GM10847 (cell line): Measurements from ENCODE around the gene TTC13.

Source experiments
- POLR2A ChIP-seq: IDR thresholded peaks from 2 replicates; pipeline ENCODE4 v1.6.1; 2011; ENCODE audit not compliant: insufficient read length; ENCODE audit errors: extremely low read depth

The TTC13 gene

DNA sequence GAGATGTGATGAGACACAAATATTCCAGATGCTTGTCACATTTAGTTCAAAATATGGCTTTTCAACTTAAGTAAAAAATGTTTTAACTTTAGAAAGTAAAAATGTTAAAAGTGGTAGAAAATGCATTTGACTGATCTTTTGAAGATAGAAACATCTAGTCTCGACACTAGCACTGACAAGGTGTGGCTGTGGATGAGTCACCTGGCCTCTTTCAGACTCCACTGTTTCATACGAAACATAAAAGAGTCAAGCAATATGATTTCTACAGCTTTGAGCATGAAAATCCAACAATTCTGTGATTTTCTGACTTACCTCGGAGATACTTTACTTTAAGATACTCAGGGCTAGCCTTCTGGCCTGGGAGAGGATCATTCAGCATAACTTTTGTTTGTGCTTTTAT lies 47.7 kb downstream of the TTC13 start:
- TF ChIP-seq POLR2A: no peak

DNA sequence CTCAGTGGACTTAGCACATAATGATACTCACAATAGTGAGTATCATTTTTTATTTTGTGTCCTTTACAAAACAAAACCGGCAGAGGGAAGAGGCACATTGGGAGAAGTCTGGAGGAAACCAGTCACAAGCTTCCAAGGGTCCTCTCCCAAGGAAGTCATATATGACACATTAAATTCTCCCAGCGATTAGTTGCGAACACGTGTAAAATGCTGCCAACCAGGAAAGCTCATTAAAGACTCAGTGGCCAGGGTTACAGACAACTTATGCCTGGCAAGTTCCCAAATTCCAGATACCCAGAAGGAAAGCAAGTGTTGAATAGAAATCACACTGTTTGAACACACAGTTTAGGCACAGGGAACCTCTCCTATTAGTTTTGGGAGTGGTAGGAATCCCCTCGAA lies 52.5 kb downstream of the TTC13 start:
- TF ChIP-seq POLR2A: no peak

DNA sequence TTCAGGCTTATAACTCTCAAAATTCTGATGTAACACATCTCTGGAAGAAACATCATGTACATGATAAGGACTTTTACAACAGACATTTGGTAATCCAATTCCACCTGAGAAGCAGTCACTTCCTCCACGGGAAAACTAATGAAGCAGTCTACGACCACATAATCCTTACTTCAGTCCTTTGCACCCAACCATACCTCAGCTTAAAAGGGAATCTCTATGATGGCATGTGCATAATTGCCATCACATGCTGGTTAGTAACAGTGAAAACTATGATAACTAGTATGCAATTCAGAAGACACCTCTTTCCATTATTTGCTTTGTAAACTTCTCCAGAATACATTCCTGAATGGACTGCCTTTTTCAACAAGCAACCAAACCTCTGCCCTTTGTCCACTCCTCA lies 53.1 kb downstream of the TTC13 start:
- TF ChIP-seq POLR2A: no peak

DNA sequence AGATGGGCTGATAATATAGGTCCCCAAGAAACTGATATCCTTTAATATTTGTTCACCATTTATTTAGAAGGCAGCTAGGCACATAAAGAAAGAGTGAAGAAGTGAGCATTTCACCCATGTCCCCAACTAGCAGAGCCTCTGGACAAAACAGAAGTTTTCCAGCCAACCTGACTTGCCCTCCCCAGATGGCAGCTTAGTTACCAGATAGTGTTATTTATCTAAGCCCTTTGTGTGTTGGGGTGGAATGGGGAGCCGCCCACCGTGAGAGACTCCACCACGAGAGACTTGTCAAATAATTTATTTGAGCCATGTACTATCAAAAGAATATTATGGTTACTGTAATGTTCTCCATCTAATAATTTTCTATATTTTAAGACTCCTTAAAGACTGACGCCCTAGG lies 55.5 kb downstream of the TTC13 start:
- no peak for TF ChIP-seq POLR2A

DNA sequence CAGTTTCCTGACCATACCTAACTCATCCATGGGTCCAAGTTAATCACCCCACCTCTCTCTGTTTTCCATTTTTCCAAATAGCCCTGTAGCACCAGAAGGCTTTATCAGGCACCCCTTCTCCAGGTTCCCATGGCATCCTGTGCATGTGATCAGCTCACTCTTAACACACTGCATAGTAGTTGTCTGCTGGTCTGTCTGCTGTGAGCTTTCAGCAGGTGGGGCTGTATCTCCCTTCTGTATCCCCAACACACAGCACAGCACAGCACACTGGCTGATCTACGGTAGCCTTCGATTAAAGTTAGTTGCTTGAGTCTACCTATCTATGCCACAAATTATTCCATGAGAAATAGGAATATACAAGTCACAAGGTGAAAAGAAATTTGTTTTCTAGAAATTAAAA lies 56.0 kb downstream of the TTC13 start:
- TF ChIP-seq POLR2A: no peak

DNA sequence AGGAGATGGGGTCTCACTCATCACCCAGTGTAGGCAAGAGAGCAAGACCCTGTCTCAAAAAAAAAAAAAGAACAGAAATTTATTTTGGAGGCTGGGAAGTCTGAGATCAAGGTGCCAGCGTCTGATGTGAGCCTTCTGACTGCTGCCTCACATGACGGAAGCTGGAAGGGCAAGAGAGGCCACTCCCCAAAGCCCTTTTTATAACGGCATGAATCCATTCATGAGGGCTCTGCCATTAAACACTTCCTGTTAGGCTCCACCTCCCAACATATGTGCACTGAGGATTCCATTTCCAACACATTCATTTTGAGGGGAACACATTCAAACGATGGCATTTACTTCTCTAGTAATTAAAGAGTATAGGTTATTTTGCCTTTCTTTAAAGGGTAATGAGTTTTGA lies 59.5 kb downstream of the TTC13 start:
- no peak for TF ChIP-seq POLR2A

DNA sequence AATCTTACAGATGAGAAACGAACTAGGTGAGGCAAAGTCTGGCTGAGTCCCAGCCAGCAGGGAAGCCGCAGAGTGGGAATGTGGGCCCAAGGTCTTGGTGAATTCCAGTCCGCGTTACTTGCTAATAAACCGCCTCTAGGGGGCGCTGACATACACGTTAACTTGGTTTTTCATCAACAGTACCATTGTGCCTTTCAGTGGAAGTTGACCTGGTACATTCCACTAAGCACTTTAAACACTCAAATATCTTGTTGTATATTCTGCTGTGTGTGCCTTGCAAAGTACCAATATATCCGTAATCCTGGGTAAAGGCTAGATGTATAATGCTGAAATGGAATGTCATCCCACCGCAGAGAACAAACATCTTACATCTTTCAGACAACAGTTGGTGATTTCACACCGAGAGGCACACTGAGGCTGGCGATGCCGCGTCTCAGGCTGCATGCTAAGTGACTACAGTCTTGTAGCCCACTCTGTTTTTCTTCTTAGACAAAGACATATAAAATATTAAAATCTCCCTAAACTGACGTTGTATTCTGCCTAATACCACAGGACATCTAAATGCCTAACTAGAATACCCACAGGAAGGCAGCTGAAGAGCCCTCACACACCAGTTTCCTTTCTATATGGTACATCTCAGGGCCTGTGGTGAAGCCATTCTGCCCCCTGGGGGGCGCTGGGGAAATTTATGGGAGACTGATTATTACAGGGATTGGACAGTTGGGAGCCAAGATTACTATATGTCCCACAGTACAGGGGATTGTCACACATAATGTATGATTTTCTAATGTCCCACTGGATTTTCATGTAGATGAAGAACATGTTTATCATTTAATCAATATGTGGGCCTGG lies 61.2 kb downstream of the TTC13 start:
- TF ChIP-seq POLR2A: no peak

DNA sequence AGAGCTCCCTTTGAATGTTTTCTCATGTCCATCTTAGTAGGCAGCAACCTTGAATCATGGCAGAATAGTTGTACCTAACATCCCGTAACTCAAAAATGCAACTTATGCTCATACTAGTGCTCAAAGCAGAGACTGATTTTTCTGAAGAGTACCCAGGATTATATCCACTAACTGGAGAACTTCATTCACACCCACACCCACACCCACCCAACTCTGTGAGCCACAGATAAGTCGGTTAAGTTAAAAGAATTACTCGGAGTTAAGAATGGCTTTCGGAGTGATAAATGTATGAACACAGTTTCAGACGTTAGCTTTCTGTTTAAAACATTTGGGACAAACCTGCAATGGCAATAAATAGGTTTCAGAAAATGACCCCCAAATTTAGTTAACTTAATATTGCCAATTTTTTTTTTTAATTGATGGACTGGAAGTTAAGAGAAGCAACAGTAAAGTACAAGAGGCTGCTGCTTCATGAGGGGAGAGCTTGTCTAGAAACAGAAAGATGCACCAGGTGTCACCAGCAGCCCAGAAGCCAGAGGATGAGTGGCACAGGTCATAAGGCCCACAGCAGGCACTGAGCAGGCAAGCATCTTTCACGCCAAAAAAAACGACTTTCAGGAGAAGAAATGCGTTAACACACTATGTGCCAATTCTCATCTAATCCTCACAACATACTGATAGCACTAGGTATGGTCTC lies 61.9 kb downstream of the TTC13 start:
- TF ChIP-seq POLR2A: no peak

DNA sequence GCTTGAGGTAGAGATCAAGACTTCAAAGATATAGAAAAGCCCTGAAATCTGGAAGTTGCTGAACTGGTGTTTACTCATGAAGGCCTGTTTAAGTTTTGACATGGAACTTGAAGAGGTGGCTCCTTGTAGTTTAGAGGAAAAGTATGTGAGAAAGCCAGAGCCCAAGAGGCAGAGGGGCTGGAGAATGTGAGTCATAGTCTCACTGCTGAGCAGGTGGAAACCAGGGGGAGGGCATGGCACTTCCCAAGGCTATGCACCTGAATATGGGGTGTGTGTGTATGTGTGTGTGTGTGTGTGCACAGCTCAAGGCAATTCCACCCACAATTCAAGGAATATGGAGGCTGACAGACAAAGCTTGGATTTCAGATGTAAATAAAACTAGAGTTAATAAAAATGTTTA lies 63.6 kb downstream of the TTC13 start:
- no peak for TF ChIP-seq POLR2A

DNA sequence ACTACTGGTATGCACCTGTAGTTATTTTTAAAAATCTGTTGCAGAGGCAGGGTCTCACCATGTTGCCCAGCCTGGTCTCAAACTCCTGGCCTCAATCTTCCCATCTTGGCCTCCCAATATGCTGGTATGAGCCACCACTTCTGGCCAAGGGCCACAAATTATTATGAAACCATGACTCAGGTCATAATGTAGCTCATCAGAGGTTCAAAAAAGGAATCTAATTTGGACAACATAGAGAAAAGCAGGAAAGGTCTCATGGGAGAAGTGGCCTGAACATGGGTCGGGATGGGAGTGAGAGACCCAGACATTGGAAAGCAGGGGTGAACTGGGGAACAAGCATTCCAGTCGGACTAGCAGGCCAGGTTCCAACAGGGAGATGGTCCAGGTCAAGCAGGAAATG lies 65.2 kb downstream of the TTC13 start:
- TF ChIP-seq POLR2A: no peak

DNA sequence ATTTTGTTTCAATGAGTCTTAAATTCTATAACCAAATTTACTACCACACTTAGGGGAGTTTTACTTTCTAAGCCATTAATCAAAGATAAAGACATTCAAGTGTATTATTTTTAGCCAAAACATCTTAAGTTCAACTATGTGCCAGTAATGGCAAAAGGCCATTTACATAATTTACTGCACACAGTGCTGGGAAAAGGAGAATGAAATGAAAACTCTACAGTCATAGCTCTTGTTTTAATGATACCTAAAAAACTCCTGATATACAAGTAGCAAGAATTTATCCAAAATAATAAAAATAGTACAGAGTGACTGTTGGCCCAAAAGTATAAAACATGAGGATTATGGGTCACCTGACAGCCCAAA lies 67.9 kb downstream of the TTC13 start:
- TF ChIP-seq POLR2A: no peak

DNA sequence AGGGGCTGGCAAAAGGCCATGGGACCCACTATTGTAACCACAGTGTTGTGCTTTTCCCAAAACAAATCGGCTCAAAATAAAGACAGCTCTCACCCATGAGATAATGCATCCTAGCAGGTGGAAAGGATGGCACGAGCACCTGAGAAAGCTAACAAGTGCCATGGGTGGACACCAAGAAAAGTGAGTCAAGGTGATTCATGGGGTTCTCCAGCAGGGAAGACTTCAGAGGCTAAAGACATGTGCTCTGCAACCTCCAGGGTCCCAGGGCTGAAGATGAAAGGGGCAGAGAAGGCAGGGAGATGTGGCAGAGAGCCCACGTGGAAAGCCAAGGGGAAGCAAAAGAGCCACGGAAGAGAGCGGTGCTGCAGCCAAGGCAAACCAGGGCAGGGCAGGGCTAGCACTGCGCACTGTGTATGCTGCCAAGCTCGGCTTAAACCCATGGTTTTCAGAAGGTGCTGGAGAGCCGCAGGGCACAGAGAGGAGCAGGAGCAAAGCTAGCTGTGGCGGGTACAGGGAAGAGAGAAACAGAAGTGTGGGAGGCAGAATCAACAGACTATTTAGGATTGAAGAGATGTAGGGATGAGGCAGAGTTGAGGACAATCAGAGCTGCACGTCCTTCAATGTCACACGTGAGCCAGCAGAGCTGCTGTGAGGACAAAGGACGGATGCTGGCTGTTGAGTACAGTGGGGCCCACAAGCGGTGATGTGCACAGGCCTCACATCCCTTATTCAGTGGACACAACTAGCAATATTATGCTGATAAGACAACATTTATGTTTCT lies 68.5 kb downstream of the TTC13 start:
- TF ChIP-seq POLR2A: no peak

DNA sequence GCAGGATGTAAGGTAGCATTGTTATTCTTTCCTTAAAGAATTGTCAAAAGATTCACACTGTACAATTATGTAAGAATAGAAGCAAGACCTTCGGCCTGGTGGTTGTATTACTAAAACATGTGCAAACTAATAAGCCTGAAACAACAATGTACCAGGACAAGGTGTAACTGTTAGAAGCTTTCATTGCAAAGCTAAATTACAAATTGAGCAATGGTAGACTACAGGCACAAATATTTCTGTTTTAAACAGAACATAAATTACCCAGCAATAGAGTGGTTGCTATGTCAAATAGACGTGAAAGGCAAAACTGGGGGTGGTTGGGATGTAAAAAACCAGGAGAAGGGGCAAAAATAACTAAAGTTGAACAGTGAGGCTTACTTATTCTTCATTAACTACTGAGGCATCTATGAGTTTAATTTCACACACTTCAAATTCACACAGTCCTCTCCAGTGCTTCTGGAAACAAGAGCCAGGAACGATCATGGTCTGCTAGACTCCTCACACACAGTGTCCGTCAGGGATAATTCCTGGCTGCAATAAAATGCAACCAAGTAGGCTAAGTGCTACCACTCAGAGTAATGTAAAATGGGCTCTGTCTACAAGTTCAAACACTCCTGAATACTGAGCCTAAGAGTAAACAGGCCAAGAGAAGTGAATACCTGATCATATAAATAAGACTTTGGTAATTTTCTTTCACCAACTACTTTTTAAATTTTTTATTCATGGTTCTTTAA lies 71.0 kb downstream of the TTC13 start:
- no peak for TF ChIP-seq POLR2A

DNA sequence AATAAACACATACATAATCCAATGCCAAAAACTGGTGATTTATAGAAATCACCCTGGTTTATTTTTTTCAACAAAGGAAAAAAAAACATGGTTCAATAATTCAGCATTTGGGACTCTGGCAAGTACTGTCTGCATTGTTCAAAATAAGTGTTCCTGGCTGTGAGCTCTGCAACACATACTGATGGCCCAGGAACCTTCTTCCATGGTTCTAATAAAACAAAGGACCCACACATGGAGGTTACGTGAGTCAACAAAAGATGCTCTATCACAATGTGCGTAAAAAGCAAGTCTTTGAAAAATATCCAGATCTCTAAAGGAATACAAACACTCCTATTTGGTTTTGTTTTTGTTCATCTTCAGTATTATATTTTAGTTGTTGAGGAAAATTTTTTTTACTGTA lies 72.4 kb downstream of the TTC13 start:
- TF ChIP-seq POLR2A: no peak

DNA sequence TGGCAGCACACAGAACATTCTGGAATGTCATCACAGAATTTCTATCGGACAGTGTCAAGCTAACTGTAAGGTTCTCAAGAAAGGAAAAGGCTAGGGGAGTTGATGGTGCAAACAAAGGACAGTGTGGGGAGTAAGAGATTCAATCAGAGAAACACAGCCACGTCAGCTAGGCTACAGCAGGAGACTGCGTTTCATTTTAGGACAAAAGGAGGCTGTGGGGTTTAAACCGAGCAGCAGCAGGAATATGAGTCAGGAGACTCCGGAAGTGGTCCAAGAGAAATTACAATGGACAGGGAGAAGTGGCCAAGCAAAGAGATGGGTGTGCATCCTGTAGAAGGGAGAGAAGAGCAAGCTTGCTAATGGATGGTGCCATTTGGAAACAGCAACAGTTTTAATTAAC lies 72.9 kb downstream of the TTC13 start:
- no peak for TF ChIP-seq POLR2A
